Hepatocyte (in vitro differentiated cells): Measurements from ENCODE around the gene LEMD3. TPM values are rescaled to one million over a fixed set of nuclear protein-coding genes. Genes with fewer than 3 reads are reported as not detected.

ENCODE experiments used
- DNase-seq: peaks from one replicate; pipeline ENCODE4 v3.0.0-alpha.2; 2016; ENCODE audit warnings: low spot score
- H2AFZ ChIP-seq: fragments of 200-600 bp; sonication (generic); 2 replicates; pipeline ENCODE4 v1.6.0; 2016; ENCODE audit warnings: antibody characterized with exemption, mild to moderate bottlenecking
- H3K27ac ChIP-seq: fragments of 200-600 bp; sonication (generic); 2 replicates; pipeline ENCODE4 v1.5.1; 2016; ENCODE audit warnings: mild to moderate bottlenecking
- H3K27me3 ChIP-seq: fragments of 200-600 bp; sonication (generic); 2 replicates; pipeline ENCODE4 v1.6.1; 2016
- H3K36me3 ChIP-seq: fragments of 200-600 bp; sonication (generic); replicated peaks from 2 replicates; pipeline ENCODE4 v1.5.1; 2016; ENCODE audit warnings: low read depth; ENCODE audit not compliant: insufficient read depth
- H3K4me1 ChIP-seq: fragments of 200-600 bp; sonication (generic); 2 replicates; pipeline ENCODE4 v1.5.1; 2016; ENCODE audit warnings: mild to moderate bottlenecking, moderate library complexity; ENCODE audit not compliant: insufficient read depth
- H3K4me2 ChIP-seq: fragments of 200-600 bp; sonication (generic); 2 replicates; pipeline ENCODE4 v1.6.0; 2016
- H3K4me3 ChIP-seq: fragments of 200-600 bp; sonication (generic); 2 replicates; pipeline ENCODE4 v1.5.1; 2016; ENCODE audit warnings: mild to moderate bottlenecking
- H3K79me2 ChIP-seq: fragments of 200-600 bp; sonication (generic); 2 replicates; pipeline ENCODE4 v1.6.0; 2017; ENCODE audit warnings: mild to moderate bottlenecking
- H3K9me2 ChIP-seq: fragments of 200-600 bp; sonication (generic); replicated peaks from 2 replicates; pipeline ENCODE4 v1.6.0; 2017; ENCODE audit warnings: mild to moderate bottlenecking; ENCODE audit not compliant: insufficient read depth
- H3K9me3 ChIP-seq: fragments of 200-600 bp; sonication (generic); 2 replicates; pipeline ENCODE4 v1.5.1; 2016; ENCODE audit warnings: low read depth, mild to moderate bottlenecking
- H4K20me1 ChIP-seq: fragments of 200-600 bp; sonication (generic); 2 replicates; pipeline ENCODE4 v1.6.0; 2016; ENCODE audit warnings: mild to moderate bottlenecking; ENCODE audit not compliant: insufficient read depth, poor library complexity, severe bottlenecking
- CTCF ChIP-seq: fragments of 200-600 bp; sonication (generic); IDR thresholded peaks from 2 replicates; pipeline ENCODE4 v1.5.1; 2016; ENCODE audit warnings: antibody characterized with exemption, mild to moderate bottlenecking; ENCODE audit not compliant: poor library complexity
- EZH2 ChIP-seq: fragments of 200-600 bp; sonication (generic); IDR thresholded peaks from 2 replicates; pipeline ENCODE4 v1.6.1; 2016; ENCODE audit warnings: antibody characterized with exemption, mild to moderate bottlenecking, borderline replicate concordance
- EZH2phosphoT487 ChIP-seq: fragments of 200-600 bp; sonication (generic); IDR thresholded peaks from one replicate; pipeline ENCODE4 v1.6.1; 2018; ENCODE audit warnings: antibody characterized with exemption, mild to moderate bottlenecking, low read depth, moderate library complexity; ENCODE audit not compliant: unreplicated experiment, severe bottlenecking
- WGBS: methylation state at CpG from one replicate; pipeline ENCODE4 v1.1.6; 2016; ENCODE audit warnings: low lambda C conversion rate; ENCODE audit errors: missing lambda C conversion rate; 5-methylcytosine and 5-hydroxymethylcytosine counted together
- polyA plus RNA-seq: library from polyadenylated mRNA; unstranded; fragments of >200 nt; fragmentation: Nextera tagmentation; extraction: Ambion mirVana; gene quantifications from 2 replicates; pipeline ENCODE4 v1.2.1, GENCODE V29; 2016
- total RNA-seq: library from RNA; depleted of rRNA; stranded (reverse); fragments of >200 nt; gene quantifications from 2 replicates; pipeline ENCODE4 v1.2.3, GENCODE V29; 2014

The LEMD3 gene
- total and polyA plus RNA-seq, 2 experiments from 2014 or later, result 15.5 to 51.1 TPM

DNA sequence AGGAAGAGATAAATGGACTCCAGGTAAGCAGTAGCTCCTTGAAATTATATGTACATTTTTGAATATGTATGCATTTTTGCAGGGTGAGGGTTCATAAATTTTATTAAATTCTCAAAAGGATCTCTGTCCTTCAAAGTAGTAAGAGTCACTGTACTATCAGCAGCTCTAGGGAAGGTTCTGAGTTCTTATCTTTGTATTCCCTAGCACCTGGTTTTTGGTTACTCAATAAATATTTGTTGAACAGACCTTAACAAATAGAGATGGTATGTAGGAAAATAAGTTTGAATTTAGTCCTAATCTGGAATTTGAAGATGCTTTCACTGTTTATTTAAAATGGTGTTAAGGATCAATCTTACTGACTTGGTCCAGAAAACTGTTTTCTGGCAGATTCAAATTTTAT, 18.3 kb downstream of the LEMD3 start:
- Histone ChIP-seq H3K27me3 (no peaks in the 10 kb centered on the region), H3K4me3 (no peak overlapping the region), H3K4me2 (no peak overlapping the region), H3K9me2 (no peaks in the 10 kb centered on the region), H3K79me2 (peaks cover 97% of the 10 kb centered on the region), H3K36me3 (no peaks in the 10 kb centered on the region), H2AFZ (no peak overlapping the region), H3K27ac (no peak overlapping the region), H4K20me1 (peaks cover 43% of the 10 kb centered on the region), H3K9me3 (no peaks in the 10 kb centered on the region), H3K4me1 (no peaks in the 10 kb centered on the region)
- no peak for DNase-seq
- TF ChIP-seq EZH2phosphoT487, result no peak
- no peak for TF ChIP-seq CTCF
- no peak for TF ChIP-seq EZH2

GRCh38 chr12:65188179-65188701, 18.9 kb downstream of the LEMD3 start:
- 81% methylated on average over 3 of the region's 3 CpGs for WGBS
- peaks cover 47% of the 10 kb centered on the region for H4K20me1 ChIP-seq

DNA sequence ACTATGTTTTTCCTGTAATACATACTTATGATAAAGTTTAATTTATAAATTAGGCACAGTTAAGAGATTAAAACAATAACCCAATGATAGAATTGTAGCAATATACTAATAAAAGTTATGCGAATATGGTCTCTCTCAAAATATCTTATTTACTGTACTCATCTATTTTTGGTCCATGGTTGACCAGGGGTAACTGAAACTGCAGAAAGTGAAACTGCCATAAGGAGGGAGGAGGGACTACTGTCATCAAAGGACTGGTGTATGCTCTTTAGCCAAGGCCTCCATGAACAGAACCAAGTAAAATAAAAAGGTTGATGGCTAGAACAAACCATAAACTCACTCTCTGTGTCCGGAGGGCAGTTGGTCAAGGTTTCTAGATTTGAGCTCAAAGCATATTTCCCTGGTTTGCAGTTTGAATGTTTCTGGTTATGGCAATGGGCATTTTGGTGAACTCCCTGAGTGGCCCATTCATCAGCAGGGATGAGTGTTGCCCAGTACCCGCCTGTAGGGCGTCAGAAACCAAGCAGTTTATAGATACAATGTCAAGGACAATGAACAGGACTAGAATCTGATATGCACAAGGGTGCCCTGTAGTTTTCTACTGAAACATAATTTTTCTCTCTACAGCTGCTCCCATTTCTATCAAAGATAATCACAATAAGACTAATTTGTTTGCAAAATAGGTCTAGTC, 19.8 kb downstream of the LEMD3 start:
- Histone ChIP-seq H3K4me1 (no peaks in the 10 kb centered on the region), H2AFZ (no peak overlapping the region), H3K4me2 (no peak overlapping the region), H3K27ac (no peak overlapping the region), H3K4me3 (no peak overlapping the region), H3K9me2 (no peaks in the 10 kb centered on the region), H4K20me1 (peaks cover 47% of the 10 kb centered on the region), H3K9me3 (no peaks in the 10 kb centered on the region), H3K36me3 (no peaks in the 10 kb centered on the region), H3K27me3 (no peaks in the 10 kb centered on the region), H3K79me2 (peaks cover 100% of the 10 kb centered on the region)
- WGBS, result 95% methylated on average over 4 of the region's 4 CpGs
- TF ChIP-seq EZH2 (no peak), EZH2phosphoT487 (no peak), CTCF (no peak)
- DNase-seq, result no peak

More at GRCh38 chr12:65188179-65188701, 18.9 kb downstream of the LEMD3 start:
- no peaks in the 10 kb centered on the region for H3K9me3 ChIP-seq
- no peak overlapping the region for H3K4me3 ChIP-seq
- TF ChIP-seq EZH2phosphoT487 (no peak), EZH2 (no peak), CTCF (no peak)
- H3K4me2 ChIP-seq, result no peak overlapping the region
- H3K79me2 ChIP-seq, result peaks cover 100% of the 10 kb centered on the region
- DNase-seq, result no peak
- H3K36me3 ChIP-seq, result no peaks in the 10 kb centered on the region
- no peaks in the 10 kb centered on the region for H3K27me3 ChIP-seq
- no peak overlapping the region for H2AFZ ChIP-seq
- H3K4me1 ChIP-seq, result no peaks in the 10 kb centered on the region
- H3K9me2 ChIP-seq, result no peaks in the 10 kb centered on the region
- no peak overlapping the region for H3K27ac ChIP-seq
